ENCODE results near the gene CHMP6. TPM values are rescaled to one million over a fixed set of nuclear protein-coding genes. Genes with fewer than 3 reads are reported as not detected.
A peak's percentile ranks its signal among the peaks of the same experiment; 100 is the strongest.

The CHMP6 gene
- polyA plus RNA-seq, 3 donors, result 20.3 to 44.8 (median 44.1) TPM

DNA sequence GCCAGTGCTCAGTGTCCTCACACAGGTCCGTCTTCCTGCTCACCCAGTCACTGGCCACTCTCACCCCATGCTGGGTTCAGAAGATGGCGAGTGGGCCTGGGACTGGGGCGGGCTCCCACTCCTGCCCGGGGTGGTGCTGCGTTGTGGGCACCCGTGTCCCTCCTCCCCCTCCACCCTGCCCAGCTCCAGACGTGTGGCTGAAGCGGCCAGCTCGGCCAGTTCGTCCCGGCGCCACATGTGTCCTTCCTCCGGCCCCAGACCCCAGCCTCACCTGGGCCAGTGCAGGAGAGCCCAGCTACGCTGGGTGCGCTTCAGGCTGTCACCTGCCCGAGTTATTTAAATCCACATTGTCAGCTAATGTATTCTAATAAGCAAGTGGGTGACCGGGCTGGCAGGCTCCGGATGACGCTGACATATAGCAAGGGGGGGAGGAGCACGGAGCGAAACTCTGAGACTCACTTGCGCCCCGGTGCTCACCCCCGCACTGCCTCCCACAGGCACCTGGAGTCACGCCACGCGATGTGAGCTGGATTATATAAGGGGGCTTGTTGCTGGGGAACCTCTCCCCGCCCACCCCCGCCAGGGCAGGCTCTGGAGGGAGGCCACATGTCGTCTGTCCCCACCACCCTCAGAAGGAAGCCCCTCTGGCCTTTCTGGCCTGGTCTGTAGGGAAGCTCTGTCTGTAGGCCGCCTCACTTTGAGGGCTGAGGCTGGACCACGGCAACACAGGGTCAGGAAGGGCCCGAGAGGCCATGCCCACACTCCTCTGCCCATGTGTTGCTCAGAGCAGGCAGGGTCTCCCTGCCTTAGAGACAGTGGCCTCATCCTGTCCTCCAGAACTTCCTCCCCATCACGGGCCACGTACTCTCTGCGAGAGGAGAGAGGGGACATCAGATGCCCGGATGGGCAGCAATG lies 36.2 kb downstream of the CHMP6 start:
- peaks cover 13 to 61% (median 38%) of the 10 kb centered on the region in 3 donors for H3K27me3 Mint-ChIP-seq (ENCODE audit: low read depth in 3 of 3)
- H3K9ac ChIP-seq (ENCODE audit: insufficient read depth, low read length, poor library complexity, severe bottlenecking), result no peak overlapping the region

DNA sequence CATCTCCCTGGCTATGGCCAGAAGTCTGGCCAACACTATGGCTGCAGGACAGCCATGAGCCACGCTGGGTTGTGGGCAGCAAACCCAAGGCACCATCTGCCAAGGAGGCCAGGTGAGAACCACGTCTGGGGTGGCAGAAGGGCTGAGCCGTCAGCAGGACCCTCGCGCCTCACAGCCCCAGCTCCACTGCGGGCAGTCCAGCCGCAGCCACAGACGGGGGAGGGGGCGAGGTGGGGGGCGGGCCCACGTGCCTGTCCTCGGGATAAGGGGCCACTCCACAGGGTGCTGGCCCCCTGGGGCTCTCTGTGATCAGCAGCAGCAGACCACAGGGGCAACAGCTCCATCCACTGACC lies 36.8 kb downstream of the CHMP6 start:
- intact Hi-C loops (cut with micrococcal nuclease), result no loop called here
- peaks cover 12 to 55% (median 35%) of the 10 kb centered on the region in 3 donors for H3K27me3 Mint-ChIP-seq (ENCODE audit: low read depth in 3 of 3)
- TF ChIP-seq, protein P1, sequence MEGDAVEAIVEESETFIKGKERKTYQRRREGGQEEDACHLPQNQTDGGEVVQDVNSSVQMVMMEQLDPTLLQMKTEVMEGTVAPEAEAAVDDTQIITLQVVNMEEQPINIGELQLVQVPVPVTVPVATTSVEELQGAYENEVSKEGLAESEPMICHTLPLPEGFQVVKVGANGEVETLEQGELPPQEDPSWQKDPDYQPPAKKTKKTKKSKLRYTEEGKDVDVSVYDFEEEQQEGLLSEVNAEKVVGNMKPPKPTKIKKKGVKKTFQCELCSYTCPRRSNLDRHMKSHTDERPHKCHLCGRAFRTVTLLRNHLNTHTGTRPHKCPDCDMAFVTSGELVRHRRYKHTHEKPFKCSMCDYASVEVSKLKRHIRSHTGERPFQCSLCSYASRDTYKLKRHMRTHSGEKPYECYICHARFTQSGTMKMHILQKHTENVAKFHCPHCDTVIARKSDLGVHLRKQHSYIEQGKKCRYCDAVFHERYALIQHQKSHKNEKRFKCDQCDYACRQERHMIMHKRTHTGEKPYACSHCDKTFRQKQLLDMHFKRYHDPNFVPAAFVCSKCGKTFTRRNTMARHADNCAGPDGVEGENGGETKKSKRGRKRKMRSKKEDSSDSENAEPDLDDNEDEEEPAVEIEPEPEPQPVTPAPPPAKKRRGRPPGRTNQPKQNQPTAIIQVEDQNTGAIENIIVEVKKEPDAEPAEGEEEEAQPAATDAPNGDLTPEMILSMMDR (IDR thresholded peaks at IDR 0.05), result no peak

More for the DNA sequence above, 36.2 kb downstream of the CHMP6 start:
- 62% methylated on average over 15 of the region's 37 CpGs for WGBS (ENCODE audit: insufficient coverage)
- peaks cover 34% of the 10 kb centered on the region for H3K4me1 Mint-ChIP-seq
- Histone ChIP-seq H3K36me3 (replicated peaks in 1 of 2; ENCODE audit: control insufficient read depth in 1 of 2, insufficient read depth in 2 of 2, low read length in 2 of 2) (no peaks in the 10 kb centered on the region), H3K9me3 (replicated peaks in 1 of 2; ENCODE audit: control insufficient read depth in 1 of 2, insufficient read depth in 1 of 2, low read length in 2 of 2) (peaks cover 0 to 7% of the 10 kb centered on the region in 2 donors), H3K4me1 (ENCODE audit: control insufficient read depth in 1 of 2, insufficient read depth in 2 of 2, low read length in 2 of 2) (peaks cover 29 to 33% of the 10 kb centered on the region in 2 donors), H3K4me2 (replicated peaks; ENCODE audit: extremely low read depth, low read length, poor library complexity, severe bottlenecking) (no peak overlapping the region), H3K27me3 (ENCODE audit: control insufficient read depth in 2 of 2, insufficient read depth in 2 of 2, low read length in 2 of 2) (peaks cover 0 to 25% of the 10 kb centered on the region in 2 donors), H4K20me1 (ENCODE audit: insufficient read depth, low read length) (peaks cover 26% of the 10 kb centered on the region), H3K79me2 (ENCODE audit: insufficient read depth, low read length) (peaks cover 8% of the 10 kb centered on the region), H2AFZ (ENCODE audit: insufficient read depth, low read depth, low read length, poor library complexity, severe bottlenecking) (no peak overlapping the region), H3K4me3 (replicated peaks in 1 of 3; ENCODE audit: low read depth in 2 of 3, low read length in 3 of 3) (no peak overlapping the region), H3K27ac (ENCODE audit: low read depth in 1 of 2, low read length in 2 of 2) (no peak overlapping the region)
- H3K9me3 Mint-ChIP-seq, result peaks cover 0 to 10% (median 5%) of the 10 kb centered on the region in 7 donors
- H3K4me3 Mint-ChIP-seq, result peak overlapping the region in 1 of 2 donors; percentile 46
- H3K36me3 Mint-ChIP-seq, result peaks cover 7 to 18% of the 10 kb centered on the region in 2 donors
- intact Hi-C loops (cut with micrococcal nuclease), result no loop called here
- H3K27ac Mint-ChIP-seq, result no peak overlapping the region
- TF ChIP-seq, protein P1 (IDR thresholded peaks at IDR 0.05), result no peak
- DNase-seq, result peak in 1 of 3 donors; percentile 3

More for the DNA sequence above, 36.8 kb downstream of the CHMP6 start:
- DNase-seq, result peak in 1 of 3 donors; percentile 3
- no peak overlapping the region for H3K9ac ChIP-seq (ENCODE audit: insufficient read depth, low read length, poor library complexity, severe bottlenecking)
- peaks cover 0 to 7% of the 10 kb centered on the region in 2 donors for H3K9me3 ChIP-seq (replicated peaks in 1 of 2; ENCODE audit: control insufficient read depth in 1 of 2, insufficient read depth in 1 of 2, low read length in 2 of 2)
- peak overlapping the region in 1 of 2 donors; percentile 46 for H3K4me3 Mint-ChIP-seq
- peaks cover 7 to 18% of the 10 kb centered on the region in 2 donors for H3K36me3 Mint-ChIP-seq
- H3K4me1 ChIP-seq (ENCODE audit: control insufficient read depth in 1 of 2, insufficient read depth in 2 of 2, low read length in 2 of 2), result peaks cover 34% of the 10 kb centered on the region in 2 donors
- no peak overlapping the region for H3K4me3 ChIP-seq (replicated peaks in 1 of 3; ENCODE audit: low read depth in 2 of 3, low read length in 3 of 3)
- peaks cover 0 to 25% of the 10 kb centered on the region in 2 donors for H3K27me3 ChIP-seq (ENCODE audit: control insufficient read depth in 2 of 2, insufficient read depth in 2 of 2, low read length in 2 of 2)
- no peaks in the 10 kb centered on the region for H3K36me3 ChIP-seq (replicated peaks in 1 of 2; ENCODE audit: control insufficient read depth in 1 of 2, insufficient read depth in 2 of 2, low read length in 2 of 2)
- H3K27ac Mint-ChIP-seq, result no peak overlapping the region
- peaks cover 39% of the 10 kb centered on the region for H3K4me1 Mint-ChIP-seq
- H3K9me3 Mint-ChIP-seq, result peaks cover 0 to 10% (median 5%) of the 10 kb centered on the region in 7 donors
- H3K4me2 ChIP-seq (replicated peaks; ENCODE audit: extremely low read depth, low read length, poor library complexity, severe bottlenecking), result no peak overlapping the region
- peaks cover 10% of the 10 kb centered on the region for H3K79me2 ChIP-seq (ENCODE audit: insufficient read depth, low read length)
- H3K27ac ChIP-seq (ENCODE audit: low read depth in 1 of 2, low read length in 2 of 2), result no peak overlapping the region
- 29% methylated on average over 9 of the region's 12 CpGs for WGBS (ENCODE audit: insufficient coverage)
- peaks cover 30% of the 10 kb centered on the region for H4K20me1 ChIP-seq (ENCODE audit: insufficient read depth, low read length)
- H2AFZ ChIP-seq (ENCODE audit: insufficient read depth, low read depth, low read length, poor library complexity, severe bottlenecking), result no peak overlapping the region

All from CD14-positive monocyte (primary cell).